Measurements from ENCODE around the gene ZNF750.

- TF ChIP-seq GLIS3 (CRISPR knock-in tag; IDR thresholded peaks at IDR 0.05) (no peak), ZFP30 (CRISPR knock-in tag; IDR thresholded peaks at IDR 0.05) (no peak), ESRRG (CRISPR knock-in tag; IDR thresholded peaks at IDR 0.05) (no peak), ARNTL (CRISPR knock-in tag; IDR thresholded peaks at IDR 0.05; ENCODE audit: borderline replicate concordance, low read depth) (no peak), TSHZ2 (CRISPR knock-in tag; IDR thresholded peaks at IDR 0.05) (no peak), SNAI2 (CRISPR knock-in tag; IDR thresholded peaks at IDR 0.05) (no peak)
Measured at GRCh38 chr17:82865274-82865673, 25.5 kb upstream of the ZNF750 start.
